H1 (cell line): ENCODE data around the gene ZNF440. TPM values are rescaled to one million over a fixed set of nuclear protein-coding genes. Genes with fewer than 3 reads are reported as not detected.
A peak's percentile ranks its signal among the peaks of the same experiment; 100 is the strongest.
"Not testable (repeated sequence)": the region's sequence is repeated elsewhere in the genome, so short reads cannot be mapped to it uniquely, and the experiment has no call there.

ENCODE experiments used
- CTCF ChIA-PET: fragments of 300-600 bp; sonication (Branson Sonifier 250); formaldehyde crosslinking; loops from one replicate; lab custom pipeline; 2021; ENCODE audit not compliant: partially characterized antibody; lab: Charles Lee
- POLR2A ChIA-PET: fragments of 300-600 bp; sonication (Branson Sonifier 250); formaldehyde crosslinking; loops from one replicate; lab custom pipeline; 2021; ENCODE audit warnings: inconsistent platforms; ENCODE audit not compliant: partially characterized antibody; lab: Charles Lee
- DNase-seq, 2 experiments: peaks; one replicate each; pipeline versions ENCODE4 v3.0.0 to v3.0.0-alpha.2; 2010 to 2022; ENCODE audit warnings: low spot score in 2 of 2, low read depth in 1 of 2, mixed read lengths in 1 of 2
- FAIRE-seq: peaks from 2 replicates; lab custom pipeline; 2011; peaks lifted over from hg19 to GRCh38; lab: Jason Lieb, UNC
- H2AFZ ChIP-seq: 2 replicates; pipeline ENCODE4 v1.8.1; 2012; ENCODE audit warnings: low read length, inconsistent platforms
- H2AK5ac ChIP-seq: 2 replicates; pipeline ENCODE4 v1.6.1; 2013; ENCODE audit warnings: low read depth, low read length
- H2BK120ac ChIP-seq: replicated peaks from 2 replicates; pipeline ENCODE3; 2013; ENCODE audit warnings: low read depth, low read length, inconsistent platforms
- H2BK12ac ChIP-seq: 2 replicates; pipeline ENCODE4 v1.6.1; 2013; ENCODE audit warnings: low read depth, low read length
- H2BK15ac ChIP-seq: 2 replicates; pipeline ENCODE4 v1.6.1; 2013; ENCODE audit warnings: low read length
- H2BK20ac ChIP-seq: 2 replicates; pipeline ENCODE4 v1.6.1; 2013; ENCODE audit warnings: low read length
- H2BK5ac ChIP-seq: 2 replicates; pipeline ENCODE4 v1.6.1; 2013; ENCODE audit warnings: low read depth, low read length
- H3K14ac ChIP-seq: 2 replicates; pipeline ENCODE4 v1.6.1; 2013; ENCODE audit warnings: inconsistent platforms; ENCODE audit not compliant: insufficient read length
- H3K18ac ChIP-seq: 2 replicates; pipeline ENCODE4 v1.6.1; 2013; ENCODE audit warnings: low read length; ENCODE audit errors: extremely low read depth
- H3K23ac ChIP-seq: 2 replicates; pipeline ENCODE4 v1.6.1; 2013; ENCODE audit warnings: inconsistent platforms; ENCODE audit not compliant: insufficient read length
- H3K23me2 ChIP-seq: 2 replicates; pipeline ENCODE4 v1.6.1; 2013; ENCODE audit warnings: low read depth, low read length
- H3K27ac ChIP-seq: 2 replicates; pipeline ENCODE4 v1.6.1; 2011; ENCODE audit warnings: low read depth, low read length, inconsistent platforms
- H3K27me3 ChIP-seq, 4 experiments: replicated peaks in 1 of 4; 1 replicate in 1 of 4; 2 replicates in 3 of 4; pipeline versions ENCODE4 v1.6.1 to v1.8.1; 2011 to 2013; ENCODE audit warnings: low read length in 3 of 4, mild to moderate bottlenecking in 3 of 4, inconsistent platforms in 2 of 4, mixed read lengths in 2 of 4, moderate library complexity in 1 of 4; ENCODE audit not compliant: control insufficient read depth in 3 of 4, insufficient read depth in 3 of 4; ENCODE audit errors: extremely low read depth in 1 of 4
- H3K36me3 ChIP-seq, 4 experiments: 2 replicates each; pipeline versions ENCODE4 v1.6.1 to v1.8.1; 2011 to 2013; ENCODE audit warnings: mild to moderate bottlenecking in 4 of 4, low read length in 3 of 4, moderate library complexity in 2 of 4, control low read depth in 1 of 4, inconsistent platforms in 1 of 4; ENCODE audit not compliant: insufficient read depth in 4 of 4, control insufficient read depth in 2 of 4
- H3K4ac ChIP-seq: replicated peaks from 2 replicates; pipeline ENCODE3; 2013; ENCODE audit warnings: low read length, low read depth, mixed read lengths, inconsistent platforms; ENCODE audit not compliant: insufficient read length
- H3K4me1 ChIP-seq, 4 experiments: replicated peaks in 1 of 4; 1 replicate in 1 of 4; 2 replicates in 3 of 4; pipeline versions ENCODE4 v1.6.1 to v1.8.1; 2011 to 2013; ENCODE audit warnings: low read length in 3 of 4, inconsistent platforms in 2 of 4, mixed read lengths in 1 of 4; ENCODE audit not compliant: insufficient read depth in 4 of 4, control insufficient read depth in 3 of 4
- H3K4me2 ChIP-seq, 2 experiments: 2 replicates each; pipeline versions ENCODE4 v1.6.1 to v1.8.1; 2011 to 2013; ENCODE audit warnings: low read depth in 2 of 2, low read length in 2 of 2, control low read depth in 1 of 2, inconsistent platforms in 1 of 2, mild to moderate bottlenecking in 1 of 2; ENCODE audit not compliant: insufficient read depth in 1 of 2
- H3K4me3 ChIP-seq, 4 experiments: fragments of 200-600, 300-600 bp in 1 of 4; sonication (generic), shearing (Covaris generic), sonication (Bioruptor Twin) in 1 of 4; 2 replicates each; pipeline versions ENCODE4 v1.5.1 to v1.8.1; 2011 to 2016; ENCODE audit warnings: low read length in 4 of 4, low read depth in 3 of 4, control low read depth in 2 of 4, inconsistent platforms in 2 of 4, mild to moderate bottlenecking in 2 of 4, mixed read lengths in 1 of 4, moderate library complexity in 1 of 4; ENCODE audit not compliant: insufficient read depth in 2 of 4; ENCODE audit errors: extremely low read depth in 1 of 4
- H3K56ac ChIP-seq: replicated peaks from 2 replicates; pipeline ENCODE3; 2013; ENCODE audit warnings: low read depth, mild to moderate bottlenecking, mixed read lengths, low read length, inconsistent platforms; ENCODE audit not compliant: insufficient read length
- H3K79me1 ChIP-seq: 2 replicates; pipeline ENCODE4 v1.6.1; 2013; ENCODE audit warnings: low read depth, low read length, control low read depth
- H3K79me2 ChIP-seq, 2 experiments: 2 replicates each; pipeline versions ENCODE4 v1.6.1 to v1.8.1; 2012 to 2013; ENCODE audit warnings: low read length in 2 of 2, mild to moderate bottlenecking in 2 of 2, inconsistent platforms in 1 of 2; ENCODE audit not compliant: insufficient read depth in 2 of 2, control insufficient read depth in 1 of 2
- H3K9ac ChIP-seq, 4 experiments: replicated peaks in 1 of 4; 1 replicate in 1 of 4; 2 replicates in 3 of 4; pipeline versions ENCODE4 v1.6.1 to v1.8.1; 2011 to 2013; ENCODE audit warnings: low read depth in 3 of 4, low read length in 3 of 4, control low read depth in 2 of 4, mild to moderate bottlenecking in 2 of 4, moderate library complexity in 2 of 4, inconsistent platforms in 1 of 4; ENCODE audit errors: extremely low read depth in 1 of 4
- H3K9me3 ChIP-seq, 2 experiments: 2 replicates each; pipeline versions ENCODE4 v1.6.1 to v1.8.1; 2012 to 2013; ENCODE audit warnings: mild to moderate bottlenecking in 2 of 2, moderate library complexity in 2 of 2, control low read depth in 1 of 2, inconsistent platforms in 1 of 2, low read depth in 1 of 2, low read length in 1 of 2, mixed read lengths in 1 of 2; ENCODE audit not compliant: insufficient read depth in 2 of 2
- H4K20me1 ChIP-seq, 2 experiments: replicated peaks in 1 of 2; 2 replicates each; pipeline versions ENCODE3 to v1.8.1; 2011 to 2013; ENCODE audit warnings: inconsistent platforms in 2 of 2, low read length in 2 of 2, mild to moderate bottlenecking in 1 of 2; ENCODE audit not compliant: insufficient read depth in 2 of 2, control insufficient read depth in 1 of 2
- H4K5ac ChIP-seq: 2 replicates; pipeline ENCODE4 v1.6.1; 2013; ENCODE audit warnings: low read length, low read depth, mixed read lengths, inconsistent platforms; ENCODE audit not compliant: insufficient read length
- H4K8ac ChIP-seq: 2 replicates; pipeline ENCODE4 v1.8.0; 2013; ENCODE audit warnings: mild to moderate bottlenecking, moderate library complexity, low read length, inconsistent platforms; ENCODE audit not compliant: insufficient read depth; ENCODE audit errors: extremely low read depth
- H4K91ac ChIP-seq: replicated peaks from 2 replicates; pipeline ENCODE3; 2013; ENCODE audit warnings: low read length, mixed read lengths, inconsistent platforms; ENCODE audit not compliant: insufficient read length
- WGBS, 2 experiments: shearing (Covaris generic) in 1 of 2; methylation state at CpG; one replicate each; pipeline versions ENCODE4 v1.1.6 to v1.1.7; 2013 to 2015; ENCODE audit warnings: low lambda C conversion rate in 2 of 2, mixed read lengths in 2 of 2, inconsistent platforms in 1 of 2, low coverage in 1 of 2, missing lambda C conversion rate in 1 of 2; ENCODE audit not compliant: insufficient replicate concordance in 2 of 2, insufficient coverage in 1 of 2, insufficient read length in 1 of 2; ENCODE audit errors: extremely low coverage in 1 of 2, missing lambda C conversion rate in 1 of 2; 5-methylcytosine and 5-hydroxymethylcytosine counted together
- polyA plus RNA-seq, 7 experiments: library from polyadenylated mRNA; depleted of rRNA in 3 of 7; stranded (reverse) in 5 of 7; unstranded in 2 of 7; fragments of >200 nt in 5 of 7; fragments of 200-250 nt in 2 of 7; gene quantifications; 1 replicate in 5 of 7; 2 replicates in 1 of 7; 4 replicates in 1 of 7; pipeline versions ENCODE4 v1.2.1 to v1.2.3, GENCODE V29; 2011 to 2013; ENCODE audit warnings: missing spikeins in 2 of 7, mixed read lengths in 2 of 7
- total RNA-seq: library from RNA; stranded (reverse); fragmentation: NEBNext Ultra II Directional; extraction: Animal tissue kit (Norgen Biotek cat#: 25700); gene quantifications from 2 replicates; pipeline ENCODE4 v1.2.1, GENCODE V29; 2021
- TF ChIP-seq, protein P1 (sequence below), 3 experiments: IDR thresholded peaks; 1 replicate in 2 of 3; 2 replicates in 1 of 3; pipeline versions ENCODE4 v1.5.1 to v1.6.1; 2011; ENCODE audit warnings: low read length in 3 of 3, mild to moderate bottlenecking in 3 of 3, inconsistent platforms in 2 of 3, low read depth in 1 of 3, moderate library complexity in 1 of 3; ENCODE audit not compliant: insufficient read depth in 1 of 3; ENCODE audit errors: control extremely low read depth in 1 of 3

The ZNF440 gene
- total and polyA plus RNA-seq, 2 of the 8 experiments (the other 6 are each of a cell fraction or from before 2014, with no cell fraction given): 0.77 to 6.5 TPM

GRCh38 chr19:11828957-11829876, 15.1 kb downstream of the ZNF440 start:
- WGBS, 2 experiments: 84% methylated on average over 7 of the region's 7 CpGs; no CpG with 5 or more reads in 1 of the 2 experiments
- H2BK12ac ChIP-seq, H3K14ac ChIP-seq, H4K8ac ChIP-seq, H3K4ac ChIP-seq, FAIRE-seq, H3K4me3 ChIP-seq, H3K4me2 ChIP-seq, H3K79me2 ChIP-seq, H3K23ac ChIP-seq, H2AK5ac ChIP-seq, H2BK5ac ChIP-seq, H3K56ac ChIP-seq, H3K4me1 ChIP-seq, H4K20me1 ChIP-seq, H3K27ac ChIP-seq, H3K79me1 ChIP-seq, H3K23me2 ChIP-seq, H2AFZ ChIP-seq, H3K18ac ChIP-seq, H3K27me3 ChIP-seq, DNase-seq, H2BK20ac ChIP-seq, H2BK15ac ChIP-seq, H4K91ac ChIP-seq, H4K5ac ChIP-seq, H3K9ac ChIP-seq, H2BK120ac ChIP-seq, POLR2A ChIA-PET: not testable (repeated sequence)
- peaks cover 28 to 39% of the 10 kb centered on the region in 2 experiments for H3K9me3 ChIP-seq
- TF ChIP-seq, protein P1, sequence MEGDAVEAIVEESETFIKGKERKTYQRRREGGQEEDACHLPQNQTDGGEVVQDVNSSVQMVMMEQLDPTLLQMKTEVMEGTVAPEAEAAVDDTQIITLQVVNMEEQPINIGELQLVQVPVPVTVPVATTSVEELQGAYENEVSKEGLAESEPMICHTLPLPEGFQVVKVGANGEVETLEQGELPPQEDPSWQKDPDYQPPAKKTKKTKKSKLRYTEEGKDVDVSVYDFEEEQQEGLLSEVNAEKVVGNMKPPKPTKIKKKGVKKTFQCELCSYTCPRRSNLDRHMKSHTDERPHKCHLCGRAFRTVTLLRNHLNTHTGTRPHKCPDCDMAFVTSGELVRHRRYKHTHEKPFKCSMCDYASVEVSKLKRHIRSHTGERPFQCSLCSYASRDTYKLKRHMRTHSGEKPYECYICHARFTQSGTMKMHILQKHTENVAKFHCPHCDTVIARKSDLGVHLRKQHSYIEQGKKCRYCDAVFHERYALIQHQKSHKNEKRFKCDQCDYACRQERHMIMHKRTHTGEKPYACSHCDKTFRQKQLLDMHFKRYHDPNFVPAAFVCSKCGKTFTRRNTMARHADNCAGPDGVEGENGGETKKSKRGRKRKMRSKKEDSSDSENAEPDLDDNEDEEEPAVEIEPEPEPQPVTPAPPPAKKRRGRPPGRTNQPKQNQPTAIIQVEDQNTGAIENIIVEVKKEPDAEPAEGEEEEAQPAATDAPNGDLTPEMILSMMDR (IDR thresholded peaks at IDR 0.05; ENCODE audit: control extremely low read depth in 1 of 3, insufficient read depth in 1 of 3, low read depth in 1 of 3, low read length in 3 of 3): peak in 1 of 3 experiments; percentile 6; a peak in 1 of 4 replicates
- peaks cover 0 to 35% (median 10%) of the 10 kb centered on the region in 4 experiments; a peak in 6 of 8 replicates for H3K36me3 ChIP-seq
- CTCF ChIA-PET: interaction anchor here (0.6 to 0.8 kb wide), 2 partner anchors 31 to 95 kb away, joined by 3 to 4 read pairs; partner anchors contain the start of gene ZNF491
